Bronchial epithelial cell (primary cell): ENCODE data around the gene GPR107. TPM values are rescaled to one million over a fixed set of nuclear protein-coding genes. Genes with fewer than 3 reads are reported as not detected.

Experiments used
- DNase-seq: peaks from one replicate; pipeline ENCODE4 v3.0.0-alpha.2; 2010; ENCODE audit warnings: low read depth
- FAIRE-seq: peaks from 2 replicates; lab custom pipeline; 2011; peaks lifted over from hg19 to GRCh38; lab: Jason Lieb, UNC
- H3K27me3 ChIP-seq: 2 replicates; pipeline ENCODE4 v1.5.1; 2011; ENCODE audit warnings: low read length; ENCODE audit not compliant: control insufficient read depth, insufficient read depth
- H3K36me3 ChIP-seq: 2 replicates; pipeline ENCODE4 v1.5.1; 2011; ENCODE audit warnings: low read length; ENCODE audit not compliant: control insufficient read depth, insufficient read depth
- H3K4me3 ChIP-seq: 2 replicates; pipeline ENCODE4 v1.5.1; 2011; ENCODE audit warnings: mild to moderate bottlenecking, low read depth, low read length, control low read depth
- CTCF ChIP-seq: IDR thresholded peaks from 2 replicates; pipeline ENCODE4 v1.5.1; 2011; ENCODE audit warnings: mild to moderate bottlenecking, moderate library complexity, low read length, control low read depth, inconsistent platforms; ENCODE audit not compliant: insufficient read depth, severe bottlenecking
- total RNA-seq: library from RNA; depleted of rRNA; stranded (reverse); fragments of >200 nt; gene quantifications from 2 replicates; pipeline ENCODE4 v1.2.1, GENCODE V29; 2014

The GPR107 gene
- total RNA-seq, 1 donor from 2014 or later, result 21.6 TPM

GRCh38 chr9:130159915-130160670 is 106.4 kb downstream of the GPR107 start:
- Histone ChIP-seq H3K4me3 (no peak overlapping the region), H3K27me3 (no peaks in the 10 kb centered on the region), H3K36me3 (no peaks in the 10 kb centered on the region)
- no peak for FAIRE-seq
- no peak for DNase-seq
- TF ChIP-seq CTCF, result no peak

- FAIRE-seq, result no peak
- H3K4me3 ChIP-seq, result no peak overlapping the region
- TF ChIP-seq CTCF, result no peak
- no peak for DNase-seq
- no peaks in the 10 kb centered on the region for H3K36me3 ChIP-seq
- H3K27me3 ChIP-seq, result no peaks in the 10 kb centered on the region
These were observed 107.3 kb downstream of the GPR107 start for GRCh38 chr9:130160862-130161470.

- no peaks in the 10 kb centered on the region for H3K36me3 ChIP-seq
- DNase-seq (no peak), FAIRE-seq (no peak)
- TF ChIP-seq CTCF, result no peak
- no peaks in the 10 kb centered on the region for H3K27me3 ChIP-seq
- no peak overlapping the region for H3K4me3 ChIP-seq
These were observed 111.9 kb downstream of the GPR107 start for GRCh38 chr9:130165579-130165978.

- DNase-seq, result no peak
- TF ChIP-seq CTCF, result no peak
- H3K36me3 ChIP-seq, result no peaks in the 10 kb centered on the region
- no peak overlapping the region for H3K4me3 ChIP-seq
- FAIRE-seq, result no peak
- no peaks in the 10 kb centered on the region for H3K27me3 ChIP-seq
These were observed 112.7 kb downstream of the GPR107 start for GRCh38 chr9:130166399-130166798.

- DNase-seq (peak; percentile 32), FAIRE-seq (no peak)
- no peaks in the 10 kb centered on the region for H3K36me3 ChIP-seq
- TF ChIP-seq CTCF, result no peak
- H3K27me3 ChIP-seq, result no peaks in the 10 kb centered on the region
- no peak overlapping the region for H3K4me3 ChIP-seq
These were observed 114.2 kb downstream of the GPR107 start for GRCh38 chr9:130167927-130168326.
